Measurements from ENCODE around the gene ACTR5. TPM values are rescaled to one million over a fixed set of nuclear protein-coding genes. Genes with fewer than 3 reads are reported as not detected.

Gene ACTR5
- total RNA-seq, 1 experiment from 2014 or later, result 9.8 TPM

- Mint-ChIP-seq H3K4me3 (peak overlapping the region; percentile 74), H3K27me3 (ENCODE audit: low read depth) (peaks cover 99% of the 10 kb centered on the region), H3K36me3 (no peaks in the 10 kb centered on the region), H3K27ac (no peak overlapping the region), H3K4me1 (peaks cover 51% of the 10 kb centered on the region), H3K9me3 (no peaks in the 10 kb centered on the region)
- CTCF ChIA-PET, result interaction anchor here (0.6 to 11.1 kb wide), 11 partner anchors 10 to 319 kb away, joined by 3 to 188 read pairs (median 6); partner anchors contain the start of genes ACTR5 and PPP1R16B
- POLR2A ChIA-PET, result interaction anchor here (0.7 to 1.1 kb wide), 4 partner anchors 19 to 76 kb away, joined by 3 to 6 read pairs (median 4); partner anchors contain the start of genes ACTR5 and PPP1R16B
- no peak for ATAC-seq
- TF ChIP-seq ZNF416 (CRISPR knock-in tag; IDR thresholded peaks at IDR 0.05) (no peak), ATF2 (CRISPR knock-in tag; IDR thresholded peaks at IDR 0.05; ENCODE audit: borderline replicate concordance, low read depth) (no peak), ZNF138 (CRISPR knock-in tag; conservative IDR thresholded peaks at IDR 0.05) (no peak), IRF2 (CRISPR knock-in tag; IDR thresholded peaks at IDR 0.05; ENCODE audit: borderline replicate concordance, low read depth) (no peak), HMGA2 (CRISPR knock-in tag; IDR thresholded peaks at IDR 0.05) (no peak), JAZF1 (CRISPR knock-in tag; IDR thresholded peaks at IDR 0.05) (no peak), KAT7 (CRISPR knock-in tag; IDR thresholded peaks at IDR 0.05; ENCODE audit: borderline replicate concordance) (no peak), ZBTB21 (CRISPR knock-in tag; IDR thresholded peaks at IDR 0.05; ENCODE audit: borderline replicate concordance) (no peak), OVOL2 (CRISPR knock-in tag; IDR thresholded peaks at IDR 0.05; ENCODE audit: borderline replicate concordance) (no peak), ESRRA (CRISPR knock-in tag; IDR thresholded peaks at IDR 0.05; ENCODE audit: borderline replicate concordance) (no peak), USF2 (CRISPR knock-in tag; IDR thresholded peaks at IDR 0.05) (no peak), ZNF512 (CRISPR knock-in tag; IDR thresholded peaks at IDR 0.05; ENCODE audit: borderline replicate concordance) (no peak), CDX4 (CRISPR knock-in tag; IDR thresholded peaks at IDR 0.05; ENCODE audit: borderline replicate concordance) (no peak), ETV6 (CRISPR knock-in tag; IDR thresholded peaks at IDR 0.05) (no peak), NR1H2 (CRISPR knock-in tag; IDR thresholded peaks at IDR 0.05) (no peak), TCF7 (CRISPR knock-in tag; IDR thresholded peaks at IDR 0.05; ENCODE audit: low read depth) (no peak)
- TF ChIP-seq, protein P1, sequence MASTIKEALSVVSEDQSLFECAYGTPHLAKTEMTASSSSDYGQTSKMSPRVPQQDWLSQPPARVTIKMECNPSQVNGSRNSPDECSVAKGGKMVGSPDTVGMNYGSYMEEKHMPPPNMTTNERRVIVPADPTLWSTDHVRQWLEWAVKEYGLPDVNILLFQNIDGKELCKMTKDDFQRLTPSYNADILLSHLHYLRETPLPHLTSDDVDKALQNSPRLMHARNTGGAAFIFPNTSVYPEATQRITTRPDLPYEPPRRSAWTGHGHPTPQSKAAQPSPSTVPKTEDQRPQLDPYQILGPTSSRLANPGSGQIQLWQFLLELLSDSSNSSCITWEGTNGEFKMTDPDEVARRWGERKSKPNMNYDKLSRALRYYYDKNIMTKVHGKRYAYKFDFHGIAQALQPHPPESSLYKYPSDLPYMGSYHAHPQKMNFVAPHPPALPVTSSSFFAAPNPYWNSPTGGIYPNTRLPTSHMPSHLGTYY (CRISPR knock-in tag; IDR thresholded peaks at IDR 0.05), result no peak
- TF ChIP-seq, protein P2, sequence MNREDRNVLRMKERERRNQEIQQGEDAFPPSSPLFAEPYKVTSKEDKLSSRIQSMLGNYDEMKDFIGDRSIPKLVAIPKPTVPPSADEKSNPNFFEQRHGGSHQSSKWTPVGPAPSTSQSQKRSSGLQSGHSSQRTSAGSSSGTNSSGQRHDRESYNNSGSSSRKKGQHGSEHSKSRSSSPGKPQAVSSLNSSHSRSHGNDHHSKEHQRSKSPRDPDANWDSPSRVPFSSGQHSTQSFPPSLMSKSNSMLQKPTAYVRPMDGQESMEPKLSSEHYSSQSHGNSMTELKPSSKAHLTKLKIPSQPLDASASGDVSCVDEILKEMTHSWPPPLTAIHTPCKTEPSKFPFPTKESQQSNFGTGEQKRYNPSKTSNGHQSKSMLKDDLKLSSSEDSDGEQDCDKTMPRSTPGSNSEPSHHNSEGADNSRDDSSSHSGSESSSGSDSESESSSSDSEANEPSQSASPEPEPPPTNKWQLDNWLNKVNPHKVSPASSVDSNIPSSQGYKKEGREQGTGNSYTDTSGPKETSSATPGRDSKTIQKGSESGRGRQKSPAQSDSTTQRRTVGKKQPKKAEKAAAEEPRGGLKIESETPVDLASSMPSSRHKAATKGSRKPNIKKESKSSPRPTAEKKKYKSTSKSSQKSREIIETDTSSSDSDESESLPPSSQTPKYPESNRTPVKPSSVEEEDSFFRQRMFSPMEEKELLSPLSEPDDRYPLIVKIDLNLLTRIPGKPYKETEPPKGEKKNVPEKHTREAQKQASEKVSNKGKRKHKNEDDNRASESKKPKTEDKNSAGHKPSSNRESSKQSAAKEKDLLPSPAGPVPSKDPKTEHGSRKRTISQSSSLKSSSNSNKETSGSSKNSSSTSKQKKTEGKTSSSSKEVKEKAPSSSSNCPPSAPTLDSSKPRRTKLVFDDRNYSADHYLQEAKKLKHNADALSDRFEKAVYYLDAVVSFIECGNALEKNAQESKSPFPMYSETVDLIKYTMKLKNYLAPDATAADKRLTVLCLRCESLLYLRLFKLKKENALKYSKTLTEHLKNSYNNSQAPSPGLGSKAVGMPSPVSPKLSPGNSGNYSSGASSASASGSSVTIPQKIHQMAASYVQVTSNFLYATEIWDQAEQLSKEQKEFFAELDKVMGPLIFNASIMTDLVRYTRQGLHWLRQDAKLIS (CRISPR knock-in tag; IDR thresholded peaks at IDR 0.05; ENCODE audit: borderline replicate concordance), result no peak
- TF ChIP-seq, protein P3, sequence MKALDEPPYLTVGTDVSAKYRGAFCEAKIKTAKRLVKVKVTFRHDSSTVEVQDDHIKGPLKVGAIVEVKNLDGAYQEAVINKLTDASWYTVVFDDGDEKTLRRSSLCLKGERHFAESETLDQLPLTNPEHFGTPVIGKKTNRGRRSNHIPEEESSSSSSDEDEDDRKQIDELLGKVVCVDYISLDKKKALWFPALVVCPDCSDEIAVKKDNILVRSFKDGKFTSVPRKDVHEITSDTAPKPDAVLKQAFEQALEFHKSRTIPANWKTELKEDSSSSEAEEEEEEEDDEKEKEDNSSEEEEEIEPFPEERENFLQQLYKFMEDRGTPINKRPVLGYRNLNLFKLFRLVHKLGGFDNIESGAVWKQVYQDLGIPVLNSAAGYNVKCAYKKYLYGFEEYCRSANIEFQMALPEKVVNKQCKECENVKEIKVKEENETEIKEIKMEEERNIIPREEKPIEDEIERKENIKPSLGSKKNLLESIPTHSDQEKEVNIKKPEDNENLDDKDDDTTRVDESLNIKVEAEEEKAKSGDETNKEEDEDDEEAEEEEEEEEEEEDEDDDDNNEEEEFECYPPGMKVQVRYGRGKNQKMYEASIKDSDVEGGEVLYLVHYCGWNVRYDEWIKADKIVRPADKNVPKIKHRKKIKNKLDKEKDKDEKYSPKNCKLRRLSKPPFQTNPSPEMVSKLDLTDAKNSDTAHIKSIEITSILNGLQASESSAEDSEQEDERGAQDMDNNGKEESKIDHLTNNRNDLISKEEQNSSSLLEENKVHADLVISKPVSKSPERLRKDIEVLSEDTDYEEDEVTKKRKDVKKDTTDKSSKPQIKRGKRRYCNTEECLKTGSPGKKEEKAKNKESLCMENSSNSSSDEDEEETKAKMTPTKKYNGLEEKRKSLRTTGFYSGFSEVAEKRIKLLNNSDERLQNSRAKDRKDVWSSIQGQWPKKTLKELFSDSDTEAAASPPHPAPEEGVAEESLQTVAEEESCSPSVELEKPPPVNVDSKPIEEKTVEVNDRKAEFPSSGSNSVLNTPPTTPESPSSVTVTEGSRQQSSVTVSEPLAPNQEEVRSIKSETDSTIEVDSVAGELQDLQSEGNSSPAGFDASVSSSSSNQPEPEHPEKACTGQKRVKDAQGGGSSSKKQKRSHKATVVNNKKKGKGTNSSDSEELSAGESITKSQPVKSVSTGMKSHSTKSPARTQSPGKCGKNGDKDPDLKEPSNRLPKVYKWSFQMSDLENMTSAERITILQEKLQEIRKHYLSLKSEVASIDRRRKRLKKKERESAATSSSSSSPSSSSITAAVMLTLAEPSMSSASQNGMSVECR (CRISPR knock-in tag; IDR thresholded peaks at IDR 0.05; ENCODE audit: borderline replicate concordance), result no peak
- TF ChIP-seq, protein P4, sequence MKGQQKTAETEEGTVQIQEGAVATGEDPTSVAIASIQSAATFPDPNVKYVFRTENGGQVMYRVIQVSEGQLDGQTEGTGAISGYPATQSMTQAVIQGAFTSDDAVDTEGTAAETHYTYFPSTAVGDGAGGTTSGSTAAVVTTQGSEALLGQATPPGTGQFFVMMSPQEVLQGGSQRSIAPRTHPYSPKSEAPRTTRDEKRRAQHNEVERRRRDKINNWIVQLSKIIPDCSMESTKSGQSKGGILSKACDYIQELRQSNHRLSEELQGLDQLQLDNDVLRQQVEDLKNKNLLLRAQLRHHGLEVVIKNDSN (CRISPR knock-in tag; IDR thresholded peaks at IDR 0.05), result no peak
- no peak for DNase-seq (ENCODE audit: low spot score)
Measured at GRCh38 chr20:38729767-38730166, 18.5 kb upstream of the ACTR5 start.
